HS-27A (cell line): ENCODE results near the gene INHA.

Experiments
- DNase-seq: peaks from one replicate; pipeline ENCODE4 v3.0.0-alpha.2; 2012; ENCODE audit warnings: low read depth, missing footprints

The INHA gene

GRCh38 chr2:219572237-219573001 is at the start of gene INHA:
Gene INHA, plus strand, starts transcription at chr2:219572310. Its CDS starts 65 bp downstream, at chr2:219572375.
- DNase-seq, result no peak

- no peak for DNase-seq
These were observed 49.0 kb upstream of the INHA start for GRCh38 chr2:219523031-219523671.

GRCh38 chr2:219524817-219525216 is 47.3 kb upstream of the INHA start:
- no peak for DNase-seq

- DNase-seq, result no peak
These were observed 46.4 kb upstream of the INHA start for GRCh38 chr2:219525533-219526232.

GRCh38 chr2:219526320-219527075 is 45.6 kb upstream of the INHA start:
- DNase-seq, result no peak

- no peak for DNase-seq
These were observed 45.1 kb upstream of the INHA start for GRCh38 chr2:219527076-219527394.

GRCh38 chr2:219527472-219527871 is 44.6 kb upstream of the INHA start:
- DNase-seq, result no peak

GRCh38 chr2:219530048-219530963 is 41.8 kb upstream of the INHA start:
- DNase-seq, result no peak

- no peak for DNase-seq
These were observed 40.3 kb upstream of the INHA start for GRCh38 chr2:219531639-219532377.

GRCh38 chr2:219532378-219532649 is 39.8 kb upstream of the INHA start:
- no peak for DNase-seq

- no peak for DNase-seq
These were observed 38.0 kb upstream of the INHA start for GRCh38 chr2:219533930-219534661.

GRCh38 chr2:219536425-219536824 is 35.7 kb upstream of the INHA start:
- no peak for DNase-seq

GRCh38 chr2:219536967-219537366 is 35.1 kb upstream of the INHA start:
- no peak for DNase-seq

GRCh38 chr2:219537657-219538488 is 34.2 kb upstream of the INHA start:
- no peak for DNase-seq

GRCh38 chr2:219538504-219538951 is 33.6 kb upstream of the INHA start:
- DNase-seq, result no peak

- no peak for DNase-seq
These were observed 32.9 kb upstream of the INHA start for GRCh38 chr2:219538956-219539788.

- no peak for DNase-seq
These were observed 32.0 kb upstream of the INHA start for GRCh38 chr2:219539926-219540678.
